ENCODE measurements around the gene SCGB2B2. TPM values are rescaled to one million over a fixed set of nuclear protein-coding genes. Genes with fewer than 3 reads are reported as not detected.
"Not testable (repeated sequence)": the region's sequence is repeated elsewhere in the genome, so short reads cannot be mapped to it uniquely, and the experiment has no call there.

SCGB2B2 gene
- total RNA-seq, 1 experiment from 2014 or later = 1.00 TPM

GRCh38 chr19:34686455-34686854, 9.5 kb upstream of the SCGB2B2 start:
- H3K27ac Mint-ChIP-seq (ENCODE audit: unreplicated experiment) = no peak overlapping the region

GRCh38 chr19:34685266-34685665, 8.3 kb upstream of the SCGB2B2 start:
- H3K4me1 Mint-ChIP-seq (ENCODE audit: low read depth, unreplicated experiment); H3K36me3 ChIP-seq (ENCODE audit: control insufficient read depth, insufficient read depth, low read length); BruUV-seq (replicated peaks); H3K4me3 Mint-ChIP-seq (ENCODE audit: unreplicated experiment); intact Hi-C loops (cut with micrococcal nuclease; ENCODE audit: unreplicated experiment); CTCF ChIA-PET; H3K4me3 ChIP-seq (ENCODE audit: low read depth, low read length); H3K4me1 ChIP-seq; DNase-seq; POLR2A ChIA-PET; H3K27me3 ChIP-seq (replicated peaks; ENCODE audit: control insufficient read depth, insufficient read depth, low read length); H3K27ac Mint-ChIP-seq (ENCODE audit: unreplicated experiment); H3K27me3 Mint-ChIP-seq (ENCODE audit: insufficient read depth, unreplicated experiment): not testable (repeated sequence)
- H3K9me3 ChIP-seq = peaks cover 26% of the 10 kb centered on the region
- H3K36me3 Mint-ChIP-seq (ENCODE audit: insufficient read depth, unreplicated experiment) = peaks cover 34% of the 10 kb centered on the region
- H3K9me3 Mint-ChIP-seq (ENCODE audit: unreplicated experiment) = peaks cover 58% of the 10 kb centered on the region

More at GRCh38 chr19:34686455-34686854, 9.5 kb upstream of the SCGB2B2 start:
- BruUV-seq (replicated peaks) = no TSS peak
- H3K4me3 Mint-ChIP-seq (ENCODE audit: unreplicated experiment) = no peak overlapping the region
- POLR2A ChIA-PET = no interaction called here
- peaks cover 25% of the 10 kb centered on the region for H3K36me3 Mint-ChIP-seq (ENCODE audit: insufficient read depth, unreplicated experiment)
- Histone ChIP-seq H3K4me1 (no peaks in the 10 kb centered on the region), H3K36me3 (ENCODE audit: control insufficient read depth, insufficient read depth, low read length) (peaks cover 4% of the 10 kb centered on the region; the same call in 1 of the 2 replicates), H3K4me3 (ENCODE audit: low read depth, low read length) (no peak overlapping the region), H3K9me3 (peaks cover 26% of the 10 kb centered on the region), H3K27me3 (replicated peaks; ENCODE audit: control insufficient read depth, insufficient read depth, low read length) (no peaks in the 10 kb centered on the region)
- TF ChIP-seq CTCF (IDR thresholded peaks at IDR 0.05; ENCODE audit: insufficient read depth in 1 of 2, low read depth in 1 of 2, low read length in 1 of 2, severe bottlenecking in 1 of 2, unreplicated experiment in 1 of 2) = no peak
- no peaks in the 10 kb centered on the region for H3K4me1 Mint-ChIP-seq (ENCODE audit: low read depth, unreplicated experiment)
- CTCF ChIA-PET = no interaction called here
- DNase-seq = no peak
- H3K27me3 Mint-ChIP-seq (ENCODE audit: insufficient read depth, unreplicated experiment) = peaks cover 4% of the 10 kb centered on the region
- intact Hi-C loops (cut with micrococcal nuclease; ENCODE audit: unreplicated experiment) = no loop called here
- peaks cover 52% of the 10 kb centered on the region for H3K9me3 Mint-ChIP-seq (ENCODE audit: unreplicated experiment)

GRCh38 chr19:34681478-34681877, 4.5 kb upstream of the SCGB2B2 start:
- DNase-seq = no peak

More at GRCh38 chr19:34681478-34681877, 4.5 kb upstream of the SCGB2B2 start:
- peaks cover 65% of the 10 kb centered on the region for H3K36me3 Mint-ChIP-seq (ENCODE audit: insufficient read depth, unreplicated experiment)
- peaks cover 44% of the 10 kb centered on the region for H3K9me3 Mint-ChIP-seq (ENCODE audit: unreplicated experiment)
- H3K4me3 Mint-ChIP-seq (ENCODE audit: unreplicated experiment) = no peak overlapping the region
- no peak overlapping the region for H3K27ac Mint-ChIP-seq (ENCODE audit: unreplicated experiment)
- no peak for TF ChIP-seq CTCF (IDR thresholded peaks at IDR 0.05; ENCODE audit: insufficient read depth in 1 of 2, low read depth in 1 of 2, low read length in 1 of 2, severe bottlenecking in 1 of 2, unreplicated experiment in 1 of 2)
- Histone ChIP-seq H3K27me3 (replicated peaks; ENCODE audit: control insufficient read depth, insufficient read depth, low read length) (no peaks in the 10 kb centered on the region), H3K4me3 (ENCODE audit: low read depth, low read length) (no peak overlapping the region), H3K4me1 (0 out of 2 replicates have a peak, but pooled peaks cover 4% of the 10 kb centered on the region), H3K36me3 (ENCODE audit: control insufficient read depth, insufficient read depth, low read length) (peaks cover 15% of the 10 kb centered on the region), H3K9me3 (peaks cover 19% of the 10 kb centered on the region)
- POLR2A ChIA-PET = no interaction called here
- H3K4me1 Mint-ChIP-seq (ENCODE audit: low read depth, unreplicated experiment) = peaks cover 9% of the 10 kb centered on the region
- H3K27me3 Mint-ChIP-seq (ENCODE audit: insufficient read depth, unreplicated experiment) = no peaks in the 10 kb centered on the region
- CTCF ChIA-PET = no interaction called here
- intact Hi-C loops (cut with micrococcal nuclease; ENCODE audit: unreplicated experiment) = no loop called here
- no TSS peak for BruUV-seq (replicated peaks)
